ENCODE results near the gene MZT2B. TPM values are rescaled to one million over a fixed set of nuclear protein-coding genes. Genes with fewer than 3 reads are reported as not detected.
"Not testable (repeated sequence)": the region's sequence is repeated elsewhere in the genome, so short reads cannot be mapped to it uniquely, and the experiment has no call there.

The MZT2B gene
- total RNA-seq, 2 experiments from 2014 or later = 229 to 254 TPM

GRCh38 chr2:130158631-130159030, 23.4 kb upstream of the MZT2B start:
- Histone ChIP-seq H3K9me3 (ENCODE audit: control insufficient read depth in 1 of 2, insufficient read depth in 1 of 2, low read length in 2 of 2) (no peaks in the 10 kb centered on the region), H3K36me3 (ENCODE audit: insufficient read depth, low read length) (peaks cover 23% of the 10 kb centered on the region), H3K27me3 (ENCODE audit: control insufficient read depth in 1 of 2, insufficient read depth in 2 of 2, low read length in 2 of 2) (no peaks in the 10 kb centered on the region), H3K4me3 (ENCODE audit: low read length) (no peak overlapping the region), H3K4me1 (ENCODE audit: insufficient read depth, low read length) (no peaks in the 10 kb centered on the region), H3K27ac (ENCODE audit: low read depth in 1 of 2, low read length in 2 of 2) (no peak overlapping the region)
- no peak overlapping the region for H3K27ac Mint-ChIP-seq
- CTCF ChIA-PET = no interaction called here
- H3K27me3 Mint-ChIP-seq = no peaks in the 10 kb centered on the region
- ATAC-seq (ENCODE audit: poor library complexity) = no peak
- H3K4me1 Mint-ChIP-seq (ENCODE audit: low read depth) = no peaks in the 10 kb centered on the region
- intact Hi-C loops (cut with DNase I, micrococcal nuclease) = no loop called here
- TF ChIP-seq CTCF (IDR thresholded peaks at IDR 0.05) = no peak
- DNase-seq = no peak
- POLR2A ChIA-PET = no interaction called here
- H3K9me3 Mint-ChIP-seq = no peaks in the 10 kb centered on the region
- no peak overlapping the region for H3K4me3 Mint-ChIP-seq
- H3K36me3 Mint-ChIP-seq (ENCODE audit: low read depth) = peaks cover 63% of the 10 kb centered on the region

- H3K27ac Mint-ChIP-seq; CTCF ChIA-PET; H3K9me3 Mint-ChIP-seq; ATAC-seq (ENCODE audit: poor library complexity); DNase-seq; H3K4me1 ChIP-seq (ENCODE audit: insufficient read depth, low read length); H3K4me3 Mint-ChIP-seq; H3K9me3 ChIP-seq (ENCODE audit: control insufficient read depth in 1 of 2, insufficient read depth in 1 of 2, low read length in 2 of 2); H3K27ac ChIP-seq (ENCODE audit: low read depth in 1 of 2, low read length in 2 of 2); H3K4me3 ChIP-seq (ENCODE audit: low read length); H3K27me3 ChIP-seq (ENCODE audit: control insufficient read depth in 1 of 2, insufficient read depth in 2 of 2, low read length in 2 of 2); intact Hi-C loops (cut with DNase I, micrococcal nuclease); H3K4me1 Mint-ChIP-seq (ENCODE audit: low read depth); POLR2A ChIA-PET; H3K27me3 Mint-ChIP-seq: not testable (repeated sequence)
- peaks cover 27% of the 10 kb centered on the region for H3K36me3 ChIP-seq (ENCODE audit: insufficient read depth, low read length)
- peaks cover 63% of the 10 kb centered on the region for H3K36me3 Mint-ChIP-seq (ENCODE audit: low read depth)
These were observed 22.7 kb upstream of the MZT2B start for GRCh38 chr2:130159376-130159775.

GRCh38 chr2:130160131-130160530, 21.9 kb upstream of the MZT2B start:
- peaks cover 66% of the 10 kb centered on the region for H3K36me3 Mint-ChIP-seq (ENCODE audit: low read depth)
- intact Hi-C loops (cut with DNase I, micrococcal nuclease) = no loop called here
- H3K36me3 ChIP-seq (ENCODE audit: insufficient read depth, low read length) = peaks cover 29% of the 10 kb centered on the region
- DNase-seq = no peak
- no peak overlapping the region for H3K27ac ChIP-seq (ENCODE audit: low read depth in 1 of 2, low read length in 2 of 2)
- H3K4me1 ChIP-seq (ENCODE audit: insufficient read depth, low read length) = no peaks in the 10 kb centered on the region
- H3K27me3 Mint-ChIP-seq = no peaks in the 10 kb centered on the region
- no peak overlapping the region for H3K4me3 ChIP-seq (ENCODE audit: low read length)
- H3K4me3 Mint-ChIP-seq = no peak overlapping the region
- H3K9me3 Mint-ChIP-seq = no peaks in the 10 kb centered on the region
- no peaks in the 10 kb centered on the region for H3K4me1 Mint-ChIP-seq (ENCODE audit: low read depth)
- no peaks in the 10 kb centered on the region for H3K9me3 ChIP-seq (ENCODE audit: control insufficient read depth in 1 of 2, insufficient read depth in 1 of 2, low read length in 2 of 2)
- no peak for ATAC-seq (ENCODE audit: poor library complexity)
- ChIA-PET POLR2A (no interaction called here), CTCF (no interaction called here)
- H3K27me3 ChIP-seq (ENCODE audit: control insufficient read depth in 1 of 2, insufficient read depth in 2 of 2, low read length in 2 of 2) = no peaks in the 10 kb centered on the region
- TF ChIP-seq CTCF (IDR thresholded peaks at IDR 0.05) = no peak
- H3K27ac Mint-ChIP-seq = no peak overlapping the region

GRCh38 chr2:130160838-130161705, 21.0 kb upstream of the MZT2B start:
- H3K4me1 ChIP-seq (ENCODE audit: insufficient read depth, low read length); H3K4me3 Mint-ChIP-seq; H3K9me3 Mint-ChIP-seq; POLR2A ChIA-PET; H3K27ac Mint-ChIP-seq; H3K4me3 ChIP-seq (ENCODE audit: low read length); H3K4me1 Mint-ChIP-seq (ENCODE audit: low read depth); DNase-seq; H3K27me3 ChIP-seq (ENCODE audit: control insufficient read depth in 1 of 2, insufficient read depth in 2 of 2, low read length in 2 of 2); H3K9me3 ChIP-seq (ENCODE audit: control insufficient read depth in 1 of 2, insufficient read depth in 1 of 2, low read length in 2 of 2); H3K27me3 Mint-ChIP-seq; intact Hi-C loops (cut with DNase I, micrococcal nuclease); H3K27ac ChIP-seq (ENCODE audit: low read depth in 1 of 2, low read length in 2 of 2); ATAC-seq (ENCODE audit: poor library complexity); CTCF ChIA-PET: not testable (repeated sequence)
- H3K36me3 ChIP-seq (ENCODE audit: insufficient read depth, low read length) = peaks cover 39% of the 10 kb centered on the region
- peaks cover 69% of the 10 kb centered on the region for H3K36me3 Mint-ChIP-seq (ENCODE audit: low read depth)

GRCh38 chr2:130162486-130162885, 19.6 kb upstream of the MZT2B start:
- ATAC-seq (ENCODE audit: poor library complexity); H3K4me1 ChIP-seq (ENCODE audit: insufficient read depth, low read length); H3K4me3 Mint-ChIP-seq; H3K27me3 Mint-ChIP-seq; H3K27me3 ChIP-seq (ENCODE audit: control insufficient read depth in 1 of 2, insufficient read depth in 2 of 2, low read length in 2 of 2); intact Hi-C loops (cut with DNase I, micrococcal nuclease); DNase-seq; H3K27ac ChIP-seq (ENCODE audit: low read depth in 1 of 2, low read length in 2 of 2); CTCF ChIA-PET; H3K4me1 Mint-ChIP-seq (ENCODE audit: low read depth); H3K9me3 ChIP-seq (ENCODE audit: control insufficient read depth in 1 of 2, insufficient read depth in 1 of 2, low read length in 2 of 2); H3K4me3 ChIP-seq (ENCODE audit: low read length); H3K9me3 Mint-ChIP-seq; POLR2A ChIA-PET; H3K27ac Mint-ChIP-seq: not testable (repeated sequence)
- H3K36me3 ChIP-seq (ENCODE audit: insufficient read depth, low read length) = peaks cover 52% of the 10 kb centered on the region
- H3K36me3 Mint-ChIP-seq (ENCODE audit: low read depth) = peaks cover 75% of the 10 kb centered on the region

Data from CD4-positive, alpha-beta T cell (primary cell).